Trophoblast cell (in vitro differentiated cells and primary cell): ENCODE data around the gene FOXD4L3.
"Not testable (repeated sequence)": the region's sequence is repeated elsewhere in the genome, so short reads cannot be mapped to it uniquely, and the experiment has no call there.

ENCODE experiments used
- DNase-seq, 2 donors: peaks; one replicate each; pipeline ENCODE4 v3.0.0-alpha.2; 2016
- H2AFZ ChIP-seq: 2 replicates; pipeline ENCODE4 v1.6.1; 2013; ENCODE audit warnings: low read length, moderate library complexity, mild to moderate bottlenecking; ENCODE audit not compliant: insufficient read depth, poor library complexity
- H2AK5ac ChIP-seq: 2 replicates; pipeline ENCODE4 v1.6.1; 2013; ENCODE audit warnings: mild to moderate bottlenecking, low read length
- H2BK120ac ChIP-seq: 2 replicates; pipeline ENCODE4 v1.6.1; 2013; ENCODE audit warnings: low read length, mild to moderate bottlenecking, moderate library complexity; ENCODE audit not compliant: insufficient read depth, poor library complexity
- H2BK12ac ChIP-seq: 2 replicates; pipeline ENCODE4 v1.6.1; 2013; ENCODE audit warnings: mild to moderate bottlenecking, low read length, moderate library complexity
- H2BK5ac ChIP-seq: 2 replicates; pipeline ENCODE4 v1.6.1; 2013; ENCODE audit warnings: low read length, low read depth, moderate library complexity, mild to moderate bottlenecking; ENCODE audit not compliant: poor library complexity
- H3K14ac ChIP-seq: 2 replicates; pipeline ENCODE4 v1.6.1; 2013; ENCODE audit warnings: mild to moderate bottlenecking, low read length
- H3K18ac ChIP-seq: 2 replicates; pipeline ENCODE4 v1.6.1; 2013; ENCODE audit warnings: mild to moderate bottlenecking, low read length
- H3K23ac ChIP-seq: 2 replicates; pipeline ENCODE4 v1.6.1; 2013; ENCODE audit warnings: low read length
- H3K27ac ChIP-seq: 2 replicates; pipeline ENCODE4 v1.5.1; 2013; ENCODE audit warnings: low read depth, mild to moderate bottlenecking, inconsistent platforms, low read length, moderate library complexity
- H3K27me3 ChIP-seq: 2 replicates; pipeline ENCODE4 v1.6.1; 2013; ENCODE audit warnings: inconsistent platforms, mild to moderate bottlenecking, low read length, moderate library complexity; ENCODE audit not compliant: insufficient read depth
- H3K36me3 ChIP-seq, 2 experiments: 1 replicate in 1 of 2; 2 replicates in 1 of 2; pipeline ENCODE4 v1.6.1; 2013; ENCODE audit warnings: low read length in 2 of 2, mild to moderate bottlenecking in 2 of 2, moderate library complexity in 1 of 2; ENCODE audit not compliant: insufficient read depth in 2 of 2, control insufficient read depth in 1 of 2
- H3K4ac ChIP-seq: 2 replicates; pipeline ENCODE4 v1.6.1; 2013; ENCODE audit warnings: low read depth, mild to moderate bottlenecking, low read length, moderate library complexity
- H3K4me1 ChIP-seq, 2 experiments: 1 replicate in 1 of 2; 2 replicates in 1 of 2; pipeline ENCODE4 v1.6.1; 2013; ENCODE audit warnings: low read length in 2 of 2, mild to moderate bottlenecking in 2 of 2, moderate library complexity in 1 of 2; ENCODE audit not compliant: insufficient read depth in 2 of 2, control insufficient read depth in 1 of 2
- H3K4me2 ChIP-seq: 2 replicates; pipeline ENCODE4 v1.6.1; 2013; ENCODE audit warnings: inconsistent platforms, mild to moderate bottlenecking, low read length, moderate library complexity
- H3K4me3 ChIP-seq: 2 replicates; pipeline ENCODE4 v1.5.1; 2013; ENCODE audit warnings: mild to moderate bottlenecking, low read depth, low read length, inconsistent platforms
- H3K79me1 ChIP-seq: one replicate; pipeline ENCODE4 v1.6.1; 2013; ENCODE audit warnings: low read length
- H3K79me2 ChIP-seq: 2 replicates; pipeline ENCODE4 v1.6.1; 2013; ENCODE audit warnings: low read length, mild to moderate bottlenecking; ENCODE audit not compliant: control insufficient read depth, insufficient read depth, poor library complexity
- H3K9ac ChIP-seq: 2 replicates; pipeline ENCODE4 v1.6.1; 2013; ENCODE audit warnings: mild to moderate bottlenecking, low read length
- H3K9me3 ChIP-seq: 2 replicates; pipeline ENCODE4 v1.6.1; 2013; ENCODE audit warnings: low read depth, mild to moderate bottlenecking, control low read depth, inconsistent platforms, low read length; ENCODE audit not compliant: insufficient read depth
- H4K12ac ChIP-seq: 2 replicates; pipeline ENCODE4 v1.6.1; 2013; ENCODE audit warnings: low read depth, mild to moderate bottlenecking, low read length, moderate library complexity
- H4K8ac ChIP-seq: 2 replicates; pipeline ENCODE4 v1.6.1; 2013; ENCODE audit warnings: low read depth, mild to moderate bottlenecking, low read length, moderate library complexity
- H4K91ac ChIP-seq: one replicate; pipeline ENCODE4 v1.6.1; 2013; ENCODE audit warnings: low read depth, mild to moderate bottlenecking, low read length, moderate library complexity
- WGBS: extraction: QIAGEN DNeasy Blood & Tissue Kit; methylation state at CpG from one replicate; pipeline ENCODE4 v1.1.7; 2013; ENCODE audit warnings: missing lambda C conversion rate; ENCODE audit not compliant: insufficient read length, insufficient coverage; ENCODE audit errors: extremely low coverage; 5-methylcytosine and 5-hydroxymethylcytosine counted together

The FOXD4L3 gene

GRCh38 chr9:68304777-68305176, 2.1 kb downstream of the FOXD4L3 start:
- not testable (repeated sequence) for H2BK5ac ChIP-seq, H2AFZ ChIP-seq, H3K18ac ChIP-seq, H2BK12ac ChIP-seq, H3K23ac ChIP-seq, H3K79me2 ChIP-seq, DNase-seq, H3K9ac ChIP-seq, H3K9me3 ChIP-seq, H2AK5ac ChIP-seq, H3K79me1 ChIP-seq, H4K91ac ChIP-seq, H3K4me1 ChIP-seq, H4K12ac ChIP-seq, H3K27ac ChIP-seq, H3K27me3 ChIP-seq, H4K8ac ChIP-seq, H2BK120ac ChIP-seq, H3K4ac ChIP-seq, H3K4me2 ChIP-seq, H3K36me3 ChIP-seq, H3K14ac ChIP-seq, H3K4me3 ChIP-seq
- no CpG with 5 or more reads among the region's 4 CpGs for WGBS

DNA sequence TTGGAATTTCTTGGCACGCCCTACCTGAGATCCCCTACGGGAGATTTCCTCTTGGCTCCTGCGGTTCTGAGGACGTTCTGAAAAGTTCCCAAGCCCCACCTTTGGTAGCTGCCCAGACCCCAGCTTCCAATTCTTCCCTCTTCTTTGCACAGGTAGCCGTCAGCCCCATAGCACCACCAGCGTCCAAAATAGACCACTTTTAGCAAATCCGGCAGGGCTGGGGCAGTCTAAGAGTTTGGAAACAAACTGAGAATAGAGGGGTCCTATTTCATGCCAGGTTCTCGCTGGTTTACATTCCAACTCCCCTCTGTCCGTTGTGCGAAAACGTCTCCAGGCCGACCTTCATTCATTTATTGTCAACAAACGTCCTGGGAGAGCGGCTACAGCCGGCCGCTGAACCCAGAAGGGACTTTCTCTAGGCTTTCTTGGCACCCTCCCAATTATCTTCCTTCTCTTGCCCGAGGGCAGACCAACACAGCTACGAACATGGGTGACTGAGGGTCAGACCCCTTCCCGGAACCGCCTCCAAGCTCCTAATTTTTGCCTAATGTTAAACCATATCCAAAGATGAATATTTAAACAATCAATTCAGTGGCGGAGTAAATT, 3.1 kb downstream of the FOXD4L3 start:
- WGBS, result no CpG with 5 or more reads among the region's 21 CpGs
- H3K4ac ChIP-seq, H2BK12ac ChIP-seq: not testable (repeated sequence)

DNA sequence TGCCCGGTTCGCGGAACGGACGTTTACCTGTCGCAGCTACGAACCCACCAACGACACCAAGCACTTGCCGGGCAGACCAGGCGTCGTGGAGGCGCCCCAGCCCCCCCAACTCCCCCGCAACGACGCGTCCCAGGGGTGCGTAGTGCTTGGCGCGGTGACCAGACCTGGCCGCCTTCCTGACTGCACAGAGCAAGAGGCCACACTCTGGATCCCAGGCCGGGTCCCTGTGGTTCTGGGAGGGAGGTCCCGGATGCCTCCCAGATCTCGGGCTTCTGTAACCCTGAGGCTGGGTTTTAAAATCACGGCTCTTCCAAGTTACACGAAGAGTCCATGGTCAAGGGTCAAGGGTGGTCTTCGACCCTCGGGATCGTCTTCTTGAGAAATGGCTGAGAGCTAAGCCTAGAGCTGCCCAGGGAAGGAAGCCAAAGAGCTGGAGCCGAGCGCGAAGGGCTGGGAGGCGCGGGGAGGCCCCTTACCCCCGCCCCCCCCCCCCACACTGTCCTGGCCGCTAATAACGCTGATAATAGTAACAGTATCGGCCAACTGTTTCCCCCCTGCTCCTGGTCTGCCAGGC, 3.8 kb downstream of the FOXD4L3 start:
- no CpG with 5 or more reads among the region's 37 CpGs for whole genome bisulfite sequencing
- not testable (repeated sequence) for H2AK5ac ChIP-seq, H4K12ac ChIP-seq

More for the DNA sequence above, 3.1 kb downstream of the FOXD4L3 start:
- not testable (repeated sequence) for H3K36me3 ChIP-seq, H4K91ac ChIP-seq, H3K9me3 ChIP-seq, H3K27me3 ChIP-seq, H3K79me1 ChIP-seq, H3K4me3 ChIP-seq, H2AFZ ChIP-seq, H2BK120ac ChIP-seq, DNase-seq, H3K4me2 ChIP-seq, H4K8ac ChIP-seq, H3K23ac ChIP-seq, H3K79me2 ChIP-seq, H3K27ac ChIP-seq, H3K4me1 ChIP-seq, H2BK5ac ChIP-seq, H2AK5ac ChIP-seq, H3K18ac ChIP-seq, H3K9ac ChIP-seq, H4K12ac ChIP-seq, H3K14ac ChIP-seq

DNA sequence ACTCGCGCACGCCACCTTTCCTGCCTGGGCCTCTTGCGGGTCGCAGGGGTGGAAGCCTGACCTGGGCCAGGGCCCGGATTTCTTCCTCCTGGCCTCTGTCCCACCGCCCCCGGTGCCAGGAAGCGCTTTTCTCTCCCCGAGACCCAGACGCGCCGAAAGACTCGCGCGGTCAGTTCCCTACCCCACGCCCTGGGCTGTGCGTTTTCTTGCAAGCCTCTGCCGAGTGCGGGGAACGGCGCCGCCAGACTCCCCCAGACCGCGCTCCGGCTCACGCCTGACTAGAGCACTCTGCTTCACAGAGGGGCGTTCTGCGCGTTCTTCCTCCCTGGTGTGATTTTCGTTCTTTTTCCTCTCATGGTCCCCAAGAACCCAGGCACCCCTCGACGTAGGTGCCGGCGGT, 4.5 kb downstream of the FOXD4L3 start:
- H3K4me3 ChIP-seq, H2BK12ac ChIP-seq, H2AFZ ChIP-seq, H2BK5ac ChIP-seq, H3K23ac ChIP-seq, H3K18ac ChIP-seq, H3K9me3 ChIP-seq, H3K4me2 ChIP-seq, H2AK5ac ChIP-seq, H3K14ac ChIP-seq, DNase-seq, H3K9ac ChIP-seq, H4K8ac ChIP-seq, H3K27ac ChIP-seq, H3K79me1 ChIP-seq, H3K79me2 ChIP-seq, H4K12ac ChIP-seq, H2BK120ac ChIP-seq, H3K36me3 ChIP-seq, H3K4ac ChIP-seq, H4K91ac ChIP-seq, H3K27me3 ChIP-seq, H3K4me1 ChIP-seq: not testable (repeated sequence)
- WGBS, result no CpG with 5 or more reads among the region's 35 CpGs

More for the DNA sequence above, 3.8 kb downstream of the FOXD4L3 start:
- not testable (repeated sequence) for H3K4ac ChIP-seq, H4K91ac ChIP-seq, H3K18ac ChIP-seq, H3K27ac ChIP-seq, H4K8ac ChIP-seq, H3K4me2 ChIP-seq, H3K23ac ChIP-seq, H3K79me1 ChIP-seq, DNase-seq, H3K9me3 ChIP-seq, H3K27me3 ChIP-seq, H2BK120ac ChIP-seq, H3K79me2 ChIP-seq, H3K4me1 ChIP-seq, H3K9ac ChIP-seq, H3K36me3 ChIP-seq, H2BK12ac ChIP-seq, H2AFZ ChIP-seq, H2BK5ac ChIP-seq, H3K4me3 ChIP-seq, H3K14ac ChIP-seq
